ENCODE measurements around the gene SH2B2.

DNA sequence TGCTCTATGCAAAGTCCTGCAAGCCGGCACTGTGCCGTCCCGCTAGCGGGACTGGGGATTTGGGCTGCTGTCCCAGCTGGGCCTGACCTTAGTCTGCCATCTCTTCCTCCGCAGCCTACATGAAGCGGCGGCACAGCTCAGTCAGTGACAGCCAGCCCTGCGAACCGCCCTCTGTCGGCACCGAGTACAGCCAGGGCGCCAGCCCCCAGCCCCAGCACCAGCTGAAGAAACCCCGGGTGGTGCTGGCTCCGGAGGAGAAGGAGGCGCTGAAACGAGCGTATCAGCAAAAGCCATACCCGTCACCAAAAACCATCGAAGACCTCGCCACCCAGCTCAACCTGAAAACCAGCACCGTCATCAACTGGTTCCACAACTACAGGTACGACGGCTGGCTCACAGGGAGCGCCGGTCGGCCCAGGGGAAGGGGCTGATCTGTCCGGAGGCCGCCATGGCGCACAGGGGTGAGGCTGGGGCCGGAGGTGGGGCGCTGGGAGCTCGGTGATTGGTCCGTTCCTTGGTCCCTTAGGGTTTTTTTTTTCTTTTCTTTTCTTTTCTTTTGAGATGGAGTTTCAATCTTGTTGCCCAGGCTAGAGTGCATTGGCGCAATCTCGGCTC is 47.4 kb upstream of the SH2B2 start:
- TF ChIP-seq, protein P1, sequence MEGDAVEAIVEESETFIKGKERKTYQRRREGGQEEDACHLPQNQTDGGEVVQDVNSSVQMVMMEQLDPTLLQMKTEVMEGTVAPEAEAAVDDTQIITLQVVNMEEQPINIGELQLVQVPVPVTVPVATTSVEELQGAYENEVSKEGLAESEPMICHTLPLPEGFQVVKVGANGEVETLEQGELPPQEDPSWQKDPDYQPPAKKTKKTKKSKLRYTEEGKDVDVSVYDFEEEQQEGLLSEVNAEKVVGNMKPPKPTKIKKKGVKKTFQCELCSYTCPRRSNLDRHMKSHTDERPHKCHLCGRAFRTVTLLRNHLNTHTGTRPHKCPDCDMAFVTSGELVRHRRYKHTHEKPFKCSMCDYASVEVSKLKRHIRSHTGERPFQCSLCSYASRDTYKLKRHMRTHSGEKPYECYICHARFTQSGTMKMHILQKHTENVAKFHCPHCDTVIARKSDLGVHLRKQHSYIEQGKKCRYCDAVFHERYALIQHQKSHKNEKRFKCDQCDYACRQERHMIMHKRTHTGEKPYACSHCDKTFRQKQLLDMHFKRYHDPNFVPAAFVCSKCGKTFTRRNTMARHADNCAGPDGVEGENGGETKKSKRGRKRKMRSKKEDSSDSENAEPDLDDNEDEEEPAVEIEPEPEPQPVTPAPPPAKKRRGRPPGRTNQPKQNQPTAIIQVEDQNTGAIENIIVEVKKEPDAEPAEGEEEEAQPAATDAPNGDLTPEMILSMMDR (conservative IDR thresholded peaks at IDR 0.05), result no peak
- no peak for TF ChIP-seq EZH2 (IDR thresholded peaks at IDR 0.05; ENCODE audit: low read depth)

Data from PC-9 (cell line).